ENCODE measurements around the gene SPATS1.

DNA sequence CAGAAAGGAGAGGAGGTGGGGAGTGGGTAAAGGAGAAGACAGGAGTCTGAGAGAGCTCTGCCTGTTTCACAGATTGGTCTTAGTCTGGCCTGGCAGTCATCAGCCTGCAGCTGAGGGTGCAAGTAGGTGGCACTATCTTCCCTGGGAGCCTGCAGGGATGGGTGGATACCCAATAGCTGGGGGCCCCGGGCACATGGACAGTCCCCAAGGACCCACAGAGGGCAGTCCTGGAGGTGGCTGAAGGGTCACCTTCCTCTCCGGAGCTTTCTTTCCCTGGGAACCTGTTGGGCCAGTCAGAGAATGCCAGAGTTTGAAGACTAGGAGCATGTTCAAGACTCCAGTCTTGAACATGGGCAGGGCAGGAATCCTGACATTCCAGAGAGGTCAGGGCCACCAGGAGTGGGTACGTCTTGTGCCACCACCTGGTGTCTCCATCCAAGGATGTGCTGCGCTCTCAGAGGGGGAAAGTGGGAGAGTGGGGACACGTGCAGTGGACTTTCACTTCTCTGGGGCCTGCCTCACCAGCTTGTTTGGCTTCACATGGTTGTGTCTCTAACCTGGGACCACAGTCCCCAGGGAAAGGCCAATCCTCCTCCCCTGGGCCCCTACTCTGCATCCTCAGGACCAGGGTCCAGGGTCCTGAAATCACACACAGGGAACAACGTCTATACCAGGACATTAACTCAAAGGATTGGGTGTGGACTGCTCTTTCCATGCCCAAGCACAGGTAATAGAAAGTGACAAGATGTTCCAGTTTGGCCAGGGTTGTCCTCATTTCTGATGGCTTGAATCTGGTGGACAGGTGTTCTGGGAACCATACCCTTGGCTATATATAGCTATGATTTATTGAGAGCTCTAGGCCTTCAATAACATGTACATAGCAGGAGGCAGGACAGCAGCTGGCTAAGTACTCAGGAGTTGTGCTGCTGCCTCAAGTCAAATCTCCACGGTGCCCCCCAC, 47.3 kb upstream of the SPATS1 start:
- TF ChIP-seq, protein P1, sequence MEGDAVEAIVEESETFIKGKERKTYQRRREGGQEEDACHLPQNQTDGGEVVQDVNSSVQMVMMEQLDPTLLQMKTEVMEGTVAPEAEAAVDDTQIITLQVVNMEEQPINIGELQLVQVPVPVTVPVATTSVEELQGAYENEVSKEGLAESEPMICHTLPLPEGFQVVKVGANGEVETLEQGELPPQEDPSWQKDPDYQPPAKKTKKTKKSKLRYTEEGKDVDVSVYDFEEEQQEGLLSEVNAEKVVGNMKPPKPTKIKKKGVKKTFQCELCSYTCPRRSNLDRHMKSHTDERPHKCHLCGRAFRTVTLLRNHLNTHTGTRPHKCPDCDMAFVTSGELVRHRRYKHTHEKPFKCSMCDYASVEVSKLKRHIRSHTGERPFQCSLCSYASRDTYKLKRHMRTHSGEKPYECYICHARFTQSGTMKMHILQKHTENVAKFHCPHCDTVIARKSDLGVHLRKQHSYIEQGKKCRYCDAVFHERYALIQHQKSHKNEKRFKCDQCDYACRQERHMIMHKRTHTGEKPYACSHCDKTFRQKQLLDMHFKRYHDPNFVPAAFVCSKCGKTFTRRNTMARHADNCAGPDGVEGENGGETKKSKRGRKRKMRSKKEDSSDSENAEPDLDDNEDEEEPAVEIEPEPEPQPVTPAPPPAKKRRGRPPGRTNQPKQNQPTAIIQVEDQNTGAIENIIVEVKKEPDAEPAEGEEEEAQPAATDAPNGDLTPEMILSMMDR (IDR thresholded peaks at IDR 0.05; ENCODE audit: low read length): no peak
- TF ChIP-seq EZH2 (IDR thresholded peaks at IDR 0.05; ENCODE audit: borderline replicate concordance, low read length): no peak
